Upper lobe of left lung (tissue), 4 donors: ENCODE results near the gene ZDHHC11B.
"Not testable (repeated sequence)": the region's sequence is repeated elsewhere in the genome, so short reads cannot be mapped to it uniquely, and the experiment has no call there.

Experiments
- POLR2A ChIP-seq, 4 donors: fragments of 450-650 bp; IDR thresholded peaks; one replicate each; pipeline ENCODE4 v1.5.1; 2016 to 2017; ENCODE audit warnings: antibody characterized with exemption in 4 of 4, mild to moderate bottlenecking in 2 of 4
- TF ChIP-seq, protein P1 (sequence below), 6 experiments: fragments of 450-650 bp in 4 of 6; fragments of 200-600 bp in 2 of 6; sonication (generic) in 2 of 6; IDR thresholded peaks; one replicate each; pipeline ENCODE4 v1.5.1; 2016 to 2019; ENCODE audit warnings: antibody characterized with exemption in 6 of 6

DNA sequence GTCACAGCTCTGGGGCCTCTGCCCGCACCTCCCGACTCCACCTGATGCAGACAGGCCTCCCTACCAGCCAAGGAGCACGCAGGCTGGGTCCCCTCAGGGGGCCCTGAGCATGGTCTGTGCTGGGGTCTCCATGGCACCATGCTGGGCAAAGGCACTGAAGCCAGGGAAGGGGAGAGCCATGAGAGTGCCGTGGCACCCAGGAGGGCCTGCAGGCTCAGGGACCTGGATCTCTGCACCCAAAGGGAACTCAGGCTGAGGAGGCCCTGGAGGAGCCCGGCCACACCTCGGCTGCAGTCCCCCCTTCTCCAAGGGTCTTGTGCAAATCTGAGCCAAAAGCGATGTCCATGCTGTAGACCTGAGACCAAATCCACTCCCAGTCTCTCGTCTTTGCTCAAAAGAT lies 32.5 kb downstream of the ZDHHC11B start:
- TF ChIP-seq POLR2A (IDR thresholded peaks at IDR 0.05): not testable (repeated sequence)
- TF ChIP-seq, protein P1, sequence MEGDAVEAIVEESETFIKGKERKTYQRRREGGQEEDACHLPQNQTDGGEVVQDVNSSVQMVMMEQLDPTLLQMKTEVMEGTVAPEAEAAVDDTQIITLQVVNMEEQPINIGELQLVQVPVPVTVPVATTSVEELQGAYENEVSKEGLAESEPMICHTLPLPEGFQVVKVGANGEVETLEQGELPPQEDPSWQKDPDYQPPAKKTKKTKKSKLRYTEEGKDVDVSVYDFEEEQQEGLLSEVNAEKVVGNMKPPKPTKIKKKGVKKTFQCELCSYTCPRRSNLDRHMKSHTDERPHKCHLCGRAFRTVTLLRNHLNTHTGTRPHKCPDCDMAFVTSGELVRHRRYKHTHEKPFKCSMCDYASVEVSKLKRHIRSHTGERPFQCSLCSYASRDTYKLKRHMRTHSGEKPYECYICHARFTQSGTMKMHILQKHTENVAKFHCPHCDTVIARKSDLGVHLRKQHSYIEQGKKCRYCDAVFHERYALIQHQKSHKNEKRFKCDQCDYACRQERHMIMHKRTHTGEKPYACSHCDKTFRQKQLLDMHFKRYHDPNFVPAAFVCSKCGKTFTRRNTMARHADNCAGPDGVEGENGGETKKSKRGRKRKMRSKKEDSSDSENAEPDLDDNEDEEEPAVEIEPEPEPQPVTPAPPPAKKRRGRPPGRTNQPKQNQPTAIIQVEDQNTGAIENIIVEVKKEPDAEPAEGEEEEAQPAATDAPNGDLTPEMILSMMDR (IDR thresholded peaks at IDR 0.05): not testable (repeated sequence)
